HG02678 (cell line): ENCODE data around the gene ADAMTS4.

ENCODE experiments used
- ATAC-seq: cut with Tn5 transposase; IDR thresholded peaks from one replicate; pipeline ENCODE4 v1.9.1; 2021; ENCODE audit warnings: mild to moderate bottlenecking, moderate library complexity; ENCODE audit not compliant: unreplicated experiment

The ADAMTS4 gene

DNA sequence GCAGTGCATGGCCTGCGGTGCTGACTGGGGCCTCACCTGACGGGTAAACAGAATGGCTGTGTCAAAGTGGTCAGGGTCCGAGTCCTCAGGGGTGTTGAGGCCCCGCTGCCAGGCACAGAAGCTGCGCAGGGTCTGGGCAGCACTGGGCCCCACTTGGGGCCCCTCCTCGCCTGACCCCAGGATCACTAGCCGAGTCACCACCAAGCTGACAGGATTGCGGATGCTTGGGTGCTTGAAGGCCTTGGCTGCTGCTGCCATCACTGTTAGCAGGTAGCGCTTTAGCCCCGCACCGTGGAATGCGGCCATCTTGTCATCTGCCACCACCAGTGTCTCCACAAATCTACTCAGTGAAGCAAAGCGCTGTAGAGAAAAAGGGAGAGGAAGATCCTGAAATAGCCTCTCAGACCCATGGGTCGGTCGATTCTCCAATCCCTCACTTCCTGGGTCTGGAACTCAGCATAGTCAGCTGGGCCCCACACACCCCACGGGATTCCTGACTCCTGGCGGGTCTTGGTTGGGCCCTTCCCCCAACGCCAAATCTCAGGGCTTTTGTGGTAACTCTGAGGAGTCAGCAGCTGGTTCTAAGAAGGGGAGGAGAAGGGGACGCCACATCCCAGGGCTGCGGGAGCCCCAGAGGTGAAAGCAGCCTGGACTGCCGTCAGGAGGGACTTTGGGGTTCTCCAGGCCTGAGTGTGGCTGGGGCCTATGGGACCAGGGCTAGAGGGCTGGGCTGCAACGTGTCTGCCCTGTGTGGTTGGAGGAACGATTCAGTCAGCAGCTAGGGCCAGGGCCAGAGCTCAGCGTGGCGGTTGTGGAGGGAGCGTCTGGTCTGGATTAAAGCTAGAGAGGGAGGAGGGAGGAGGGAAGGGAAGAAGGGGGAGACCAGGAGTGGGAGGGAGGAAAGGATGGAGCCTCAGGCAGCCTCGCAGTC is 2.1 kb downstream of the ADAMTS4 start:
- no peak for ATAC-seq

DNA sequence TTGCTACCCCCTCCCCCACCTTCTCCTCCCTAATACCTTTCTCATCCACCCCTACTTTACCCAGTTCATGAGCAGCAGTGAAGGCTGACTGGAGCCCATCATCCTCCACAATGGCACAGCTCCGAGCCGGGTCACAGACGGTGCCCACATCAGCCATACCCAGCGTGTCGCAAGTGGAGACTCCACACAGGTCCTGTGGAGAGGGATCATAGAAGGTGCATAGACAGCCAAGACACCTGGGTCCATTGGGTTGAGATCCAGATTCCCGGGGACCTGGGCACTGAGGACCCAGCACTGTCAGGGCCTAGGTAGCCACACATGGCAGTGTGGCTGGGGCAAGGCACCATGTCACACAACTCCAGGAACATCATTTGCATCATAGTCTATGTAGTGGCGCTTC is 2.7 kb downstream of the ADAMTS4 start:
- ATAC-seq: no peak

DNA sequence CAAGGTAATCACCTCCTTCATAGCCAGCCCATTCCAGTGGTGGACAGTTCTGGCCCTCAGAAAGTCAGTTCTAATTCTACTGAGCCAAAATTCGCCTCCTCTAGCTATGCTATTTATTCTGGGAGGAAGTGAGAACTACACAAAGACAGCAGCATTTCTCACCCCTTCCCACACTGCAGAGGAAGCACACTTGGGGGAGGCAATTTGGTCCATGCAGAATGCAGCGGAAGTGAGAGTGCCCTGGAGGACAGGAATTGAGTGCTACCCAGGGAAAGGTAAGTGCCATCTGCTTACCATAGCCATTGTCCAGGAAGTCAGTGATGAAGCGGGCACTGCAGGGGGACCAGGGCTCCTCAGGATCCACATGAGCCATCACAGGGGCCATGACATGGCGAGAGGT is 3.7 kb downstream of the ADAMTS4 start:
- ATAC-seq: peak; percentile 66

DNA sequence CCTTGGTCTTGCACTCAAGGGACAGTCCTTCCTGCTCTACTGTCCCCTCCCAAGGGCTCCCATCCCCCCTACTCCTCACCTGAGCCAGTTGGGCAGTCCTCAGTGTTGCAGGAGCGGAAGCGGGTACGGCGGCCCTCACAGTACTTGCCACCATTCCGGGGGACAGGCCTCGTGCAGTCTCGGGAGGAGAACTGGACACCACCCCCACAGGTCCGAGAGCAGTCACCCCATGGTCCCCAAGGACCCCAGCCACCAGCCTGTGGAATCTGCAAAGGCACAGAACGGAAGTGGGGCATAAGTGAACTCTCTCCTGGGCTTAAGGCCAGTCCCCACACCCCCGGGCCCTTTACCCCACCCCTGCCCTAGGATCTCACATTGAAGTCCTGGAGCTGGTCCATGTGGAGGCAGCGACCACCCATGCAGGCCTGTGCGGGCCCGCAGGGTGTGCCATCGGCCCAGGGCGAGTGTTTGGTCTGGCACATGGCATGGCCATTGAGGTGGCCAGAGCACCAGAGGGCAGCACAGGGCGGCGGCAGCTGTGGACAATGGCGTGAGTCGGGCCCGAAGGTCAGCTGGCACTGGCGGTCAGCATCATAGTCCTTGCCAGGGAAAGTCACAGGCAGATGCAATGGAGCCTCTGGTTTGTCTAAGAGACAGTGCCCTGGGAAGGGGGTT is 5.2 kb downstream of the ADAMTS4 start:
- ATAC-seq: no peak

DNA sequence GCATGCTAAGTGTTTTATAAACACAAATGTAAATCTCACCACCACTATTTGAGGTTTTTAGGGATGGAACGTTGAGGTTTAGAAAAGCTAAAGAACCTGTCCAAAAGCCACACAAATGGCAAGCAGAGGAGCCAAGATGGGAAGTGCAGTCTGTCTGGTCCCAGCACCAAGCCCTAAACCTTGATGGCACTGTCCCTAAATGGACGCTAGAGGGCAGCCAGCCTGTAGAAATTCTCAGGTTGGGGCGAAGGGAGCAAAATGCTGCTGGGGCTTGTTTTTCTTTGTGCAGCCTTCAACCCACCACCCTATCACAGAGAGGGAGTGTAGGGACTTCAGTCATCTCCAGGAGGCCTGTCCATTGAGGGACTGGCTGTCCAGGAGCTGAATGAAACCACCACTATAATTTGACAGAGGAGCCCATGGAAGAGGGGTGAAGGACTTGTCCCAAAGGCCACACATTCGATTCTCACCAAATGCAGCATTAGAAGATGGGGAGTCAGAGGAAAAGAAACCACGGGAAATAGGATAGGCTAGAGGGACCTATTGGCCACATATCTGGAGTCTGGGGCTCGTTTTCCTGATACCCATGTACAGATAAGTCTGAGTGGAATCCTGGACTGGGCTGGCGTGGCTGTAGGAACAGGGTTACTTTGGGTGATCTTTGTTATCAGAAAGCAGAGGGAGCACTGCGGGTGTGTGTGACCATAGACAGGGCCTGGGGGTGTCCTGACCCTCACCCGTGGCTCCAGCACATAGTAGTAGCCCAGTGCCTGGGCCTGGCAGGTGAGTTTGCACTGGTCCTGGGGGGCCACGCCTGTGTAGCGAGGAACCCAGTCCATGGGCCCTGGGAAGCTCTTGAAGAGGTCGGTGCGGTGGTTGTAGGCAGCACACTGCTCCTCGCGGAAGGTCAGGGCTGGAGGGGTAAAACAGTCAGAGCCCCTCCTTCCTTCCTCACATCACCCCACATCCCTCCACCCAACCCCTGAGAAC is 6.1 kb downstream of the ADAMTS4 start:
- ATAC-seq: peak; percentile 73

DNA sequence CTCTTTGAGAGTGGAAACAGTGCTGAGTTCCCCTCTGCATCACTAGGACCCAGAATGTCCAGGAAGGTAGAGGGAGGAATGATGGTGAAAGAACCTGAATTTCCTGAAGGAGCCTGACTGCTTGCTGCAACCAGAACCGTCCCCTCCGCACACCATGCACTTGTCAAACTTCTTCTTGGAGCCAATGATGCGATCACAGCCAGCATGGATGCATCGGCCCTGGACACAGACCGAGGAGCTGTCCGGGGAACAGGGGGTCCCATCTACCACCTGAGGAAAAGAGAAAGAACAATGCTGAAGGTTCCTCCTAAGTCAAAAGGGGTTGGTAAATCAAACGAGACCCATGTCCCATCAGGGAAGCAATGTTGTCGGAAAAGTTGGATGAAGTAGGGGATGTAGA is 6.9 kb downstream of the ADAMTS4 start:
- no peak for ATAC-seq

DNA sequence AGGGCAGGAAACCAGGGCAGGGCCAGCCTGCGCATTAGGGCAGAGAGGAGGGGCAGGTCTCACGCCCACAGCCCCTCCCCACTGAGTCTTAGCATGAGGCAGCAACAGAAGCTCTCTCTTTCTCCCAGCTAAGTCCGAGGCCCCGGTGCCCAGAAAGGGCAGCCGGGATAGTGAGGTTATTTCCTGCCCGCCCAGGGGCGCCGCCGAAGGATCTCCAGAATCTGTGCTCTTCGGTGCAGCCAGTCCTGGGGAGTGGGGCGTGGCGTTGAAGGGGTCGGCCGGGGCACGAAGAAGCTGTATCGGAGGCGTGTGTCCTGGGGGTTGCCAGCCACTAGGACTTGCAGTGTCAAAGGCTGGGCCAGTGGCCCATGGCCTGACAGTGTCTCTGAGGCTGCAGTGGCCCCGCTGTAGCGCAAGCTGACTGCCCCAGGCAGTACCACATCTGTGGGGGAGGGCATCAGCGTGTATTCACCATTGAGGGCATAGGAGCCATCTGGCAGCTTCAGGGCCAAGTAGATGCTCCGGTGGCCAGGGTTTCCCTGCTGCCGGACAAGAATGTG is 7.8 kb downstream of the ADAMTS4 start:
- no peak for ATAC-seq

DNA sequence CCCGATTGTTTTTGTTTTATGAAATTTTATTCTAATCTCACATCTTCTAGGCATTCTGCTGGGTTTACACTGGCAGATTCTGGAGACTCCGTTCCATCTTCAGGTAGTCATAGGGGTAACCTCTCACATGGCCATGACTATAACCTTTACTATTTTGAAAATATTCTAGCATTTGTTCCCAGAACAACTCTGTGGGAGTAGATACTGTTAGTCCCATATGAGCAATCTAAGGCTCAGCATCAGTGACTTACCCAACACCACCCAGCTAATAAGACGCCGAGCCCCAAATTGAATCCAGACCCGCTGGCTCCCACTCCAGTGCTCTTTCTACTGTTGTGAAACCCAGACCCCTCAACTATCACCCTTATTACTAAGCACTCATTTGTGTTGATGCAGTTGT is 9.8 kb downstream of the ADAMTS4 start:
- no peak for ATAC-seq

DNA sequence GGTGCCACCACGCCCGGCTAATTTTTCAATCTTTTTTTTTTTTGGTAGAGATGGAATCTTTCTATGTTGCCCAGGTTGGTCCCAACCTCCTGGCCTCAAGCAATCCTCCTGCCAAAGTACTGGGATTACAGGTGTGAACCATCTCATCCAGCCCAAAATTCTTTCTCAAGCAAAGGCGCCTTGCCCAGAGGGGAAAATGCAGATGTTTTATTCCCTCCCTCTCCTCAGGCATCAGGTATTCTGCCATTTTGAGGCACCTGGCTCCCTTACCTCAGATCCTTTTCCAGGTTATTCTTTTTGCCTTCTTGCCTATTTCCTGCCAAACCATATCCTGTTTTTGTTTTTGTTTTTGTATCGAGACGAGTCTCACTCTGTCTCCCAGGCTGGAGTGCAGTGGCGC is 10.5 kb downstream of the ADAMTS4 start:
- ATAC-seq: no peak

DNA sequence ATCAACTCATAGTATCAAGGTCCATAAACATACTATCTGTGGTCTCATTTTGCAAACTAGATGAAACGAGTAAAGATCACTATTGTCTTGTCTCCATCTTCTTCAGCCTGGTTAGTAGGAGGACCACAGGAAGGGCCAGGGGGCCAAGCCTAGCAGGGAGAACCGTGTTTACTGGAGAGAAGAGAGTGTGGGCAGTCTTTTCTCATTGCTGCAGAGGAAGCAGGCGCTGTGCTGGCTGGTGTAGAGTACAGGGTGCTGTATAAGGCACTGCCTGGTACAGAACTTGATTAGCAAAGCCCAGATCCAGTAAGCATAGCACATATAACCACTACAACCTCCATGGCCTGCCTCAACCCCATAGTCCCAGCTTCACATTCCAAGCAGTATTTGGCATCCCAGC is 11.5 kb downstream of the ADAMTS4 start:
- ATAC-seq: no peak

DNA sequence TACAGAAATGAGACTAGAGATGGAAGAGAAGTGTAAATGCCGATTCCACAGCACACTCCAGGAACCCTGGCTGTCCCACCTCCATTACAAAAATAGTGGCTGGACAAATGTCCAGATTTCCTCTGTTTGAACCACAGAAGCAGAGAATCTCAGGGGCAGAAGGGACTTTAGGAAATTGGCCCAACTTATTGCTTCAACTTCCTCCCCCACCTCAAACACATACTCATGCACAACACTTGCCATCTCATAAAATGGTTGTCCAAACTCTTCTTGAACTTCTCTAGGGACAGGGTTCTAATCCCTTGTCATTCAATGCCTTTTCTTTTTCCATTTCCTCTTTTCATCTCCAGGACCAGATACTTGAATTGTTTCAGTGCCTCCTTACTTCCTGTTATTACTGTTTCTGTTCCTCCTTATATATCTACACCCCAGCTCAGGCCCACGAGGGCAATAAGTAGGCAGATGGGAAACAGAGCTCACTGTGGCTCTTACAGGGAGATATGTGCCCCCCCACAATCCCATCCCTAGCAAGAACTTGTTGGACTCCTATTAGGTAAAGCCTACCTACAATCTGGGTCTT is 13.0 kb downstream of the ADAMTS4 start:
- ATAC-seq: peak; percentile 28

DNA sequence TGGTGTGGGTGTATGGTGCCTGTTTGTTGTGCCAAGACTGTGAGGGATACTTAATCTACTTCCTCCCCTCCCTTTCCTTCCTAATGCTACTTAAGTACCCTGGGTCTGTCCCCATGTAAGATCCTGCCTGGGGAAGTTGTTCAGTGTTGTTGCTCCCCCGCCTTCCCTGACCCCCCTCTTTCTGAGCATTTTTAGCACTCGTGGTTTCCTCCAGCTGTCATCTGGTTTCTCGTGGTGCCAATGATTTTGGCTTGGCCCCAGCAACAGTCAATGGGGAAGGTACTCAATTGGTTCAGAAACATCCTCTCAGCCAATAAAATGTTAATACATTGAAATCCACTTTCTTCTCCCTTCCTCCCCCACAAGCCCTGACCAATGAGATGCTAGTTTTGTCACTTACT is 13.6 kb downstream of the ADAMTS4 start:
- peak; percentile 74 for ATAC-seq

DNA sequence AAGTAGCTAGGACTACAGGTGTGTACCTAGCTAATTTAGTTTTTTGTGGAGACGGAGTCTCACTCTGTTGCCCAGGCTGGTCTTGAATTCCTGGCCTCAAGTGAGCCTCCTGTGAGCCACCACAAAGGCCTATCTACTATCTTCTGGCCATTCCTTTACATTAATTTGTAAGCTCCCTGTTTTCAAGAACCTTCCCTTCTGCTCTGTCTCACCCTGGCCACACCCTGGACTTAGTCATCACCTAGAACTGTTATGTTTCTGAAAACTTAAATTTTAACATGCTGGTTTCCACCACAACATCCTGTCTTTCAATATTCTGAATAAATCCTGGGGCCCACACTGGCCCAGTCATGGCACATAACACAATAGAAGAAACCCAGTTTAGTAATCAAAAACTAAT is 16.6 kb downstream of the ADAMTS4 start:
- peak; percentile 48 for ATAC-seq

DNA sequence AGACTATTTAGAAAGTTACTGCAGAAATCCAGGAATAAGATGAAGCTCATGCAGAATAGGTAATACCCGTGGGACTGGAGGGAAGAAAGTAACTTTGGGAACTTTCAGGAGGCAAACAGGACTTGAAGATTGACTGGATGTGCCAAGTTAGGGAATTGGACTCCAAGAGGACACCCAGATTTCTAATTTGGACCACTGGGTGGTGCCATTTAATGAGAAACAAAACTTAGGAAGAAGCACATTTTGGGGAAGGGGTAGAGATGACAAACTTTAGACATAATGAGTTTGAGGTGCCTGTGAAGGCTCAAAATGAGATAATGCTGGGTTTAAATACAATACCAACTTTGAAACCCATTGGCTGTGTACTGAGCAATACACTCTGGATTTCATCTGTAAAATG is 18.2 kb downstream of the ADAMTS4 start:
- ATAC-seq: no peak

DNA sequence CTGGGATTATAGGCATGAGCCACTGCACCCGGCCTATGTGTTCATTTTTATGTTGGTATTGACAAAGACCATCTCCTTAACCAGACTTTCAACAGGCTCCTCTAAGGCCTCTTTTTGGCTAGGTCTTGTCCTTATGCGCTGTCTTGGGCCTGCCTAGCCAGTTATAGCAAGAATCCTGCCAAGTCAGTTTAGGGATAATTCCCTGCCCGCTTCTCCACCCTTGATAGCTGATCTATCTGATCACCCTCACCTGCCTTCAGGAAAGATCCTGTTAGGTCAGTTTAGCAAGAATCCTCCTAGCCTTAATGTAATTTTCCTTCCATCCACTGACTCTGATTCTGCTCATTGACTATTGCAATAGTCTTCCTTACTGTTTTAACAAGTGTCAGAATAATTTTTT is 19.2 kb downstream of the ADAMTS4 start:
- no peak for ATAC-seq

DNA sequence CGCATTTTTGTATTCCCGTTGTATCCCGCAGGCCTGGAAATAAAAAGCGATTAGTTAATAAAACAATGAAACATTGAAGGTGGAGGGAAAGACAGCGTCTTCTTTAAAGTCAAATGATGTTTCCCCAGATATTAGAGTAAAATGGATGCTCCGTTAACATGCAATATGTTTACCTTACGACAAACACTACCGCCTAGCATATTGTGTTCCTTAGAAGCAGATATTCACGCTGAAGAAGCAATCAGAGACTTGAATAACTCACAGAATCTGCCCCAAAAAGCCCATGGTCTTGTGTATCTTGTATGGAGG is 21.0 kb downstream of the ADAMTS4 start:
- ATAC-seq: no peak

DNA sequence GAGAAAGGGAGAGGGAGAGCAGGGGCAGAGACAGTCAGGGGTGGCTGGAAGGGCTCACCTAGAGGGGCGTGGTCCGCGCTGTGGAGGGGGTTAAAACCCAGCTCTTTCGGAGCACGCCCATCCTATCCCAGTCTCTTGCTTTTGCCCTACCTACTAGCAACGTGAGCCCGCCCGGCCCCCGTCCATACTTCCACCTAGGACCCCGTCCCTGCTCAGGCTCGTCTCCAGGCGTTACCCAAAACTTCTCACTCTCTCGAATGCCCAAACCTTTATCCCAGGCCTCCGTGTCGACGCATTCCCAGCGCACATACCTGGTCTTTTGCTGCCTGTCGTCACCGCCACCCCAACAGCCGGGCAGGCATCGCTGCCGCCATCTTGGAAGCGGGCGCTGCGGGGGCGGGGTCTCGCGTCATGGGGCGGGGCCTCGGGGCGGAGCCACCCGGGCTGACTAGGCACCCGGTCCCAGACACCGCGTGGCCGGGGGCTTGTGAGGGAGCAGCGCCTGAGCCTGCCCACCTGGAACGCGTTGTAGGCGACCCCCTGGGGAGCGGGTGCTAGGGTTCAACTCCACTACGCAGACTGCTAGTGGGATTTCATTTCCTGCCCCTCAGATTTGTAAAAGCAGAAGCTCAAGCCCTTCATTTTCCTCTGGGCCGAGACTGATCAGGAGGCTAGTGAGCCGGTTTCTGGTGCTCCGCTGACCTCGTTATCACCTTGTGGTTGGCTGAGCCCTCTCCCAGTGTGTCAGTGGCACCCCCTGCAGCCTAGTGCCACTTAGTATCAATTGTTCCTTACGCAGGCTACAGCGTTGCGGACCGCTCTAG is 21.5 kb downstream of the ADAMTS4 start, which contains the start of gene B4GALT3:
TSS of gene B4GALT3 (minus strand) at position 396 of the 824 bp plus-strand sequence. CDS start 1,447 bp downstream, outside the sequence.
- peak; percentile 85 for ATAC-seq

DNA sequence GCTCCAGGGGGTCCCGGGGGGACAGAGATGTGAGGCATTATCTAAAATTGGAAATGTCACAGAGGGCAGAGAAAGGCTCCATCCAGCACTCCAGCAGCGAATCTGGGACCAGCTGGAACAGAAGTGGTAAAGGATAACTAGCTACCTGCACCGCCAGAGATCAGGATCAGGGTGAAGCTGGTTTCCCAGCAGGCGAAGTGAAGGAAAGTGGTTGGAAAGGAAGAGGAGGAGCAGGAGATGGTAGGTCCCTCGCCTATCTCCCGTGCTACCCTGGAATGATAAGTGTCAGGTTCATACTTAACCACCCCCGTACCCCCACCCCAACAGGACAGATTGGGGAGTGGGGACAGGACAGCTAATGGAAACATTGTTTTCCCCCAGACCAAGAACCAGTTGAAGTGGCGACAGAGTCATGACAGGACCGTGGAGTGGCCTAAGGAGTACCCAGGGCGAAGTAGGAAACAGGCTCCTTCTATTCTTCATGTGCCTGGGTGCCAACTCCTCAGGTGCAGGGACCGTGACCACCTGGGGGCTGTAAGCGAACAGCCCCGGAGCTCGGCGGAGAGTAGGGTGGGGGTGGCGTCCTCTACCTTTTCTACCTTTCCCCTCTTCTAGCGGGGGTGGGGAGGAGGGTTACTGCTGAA is 22.3 kb downstream of the ADAMTS4 start:
- no peak for ATAC-seq
